Measurements from ENCODE around the gene VPS51.

GRCh38 chr11:65067446-65067845 is 28.6 kb upstream of the VPS51 start:
- TF ChIP-seq BHLHE40 (IDR thresholded peaks at IDR 0.05; ENCODE audit: borderline replicate concordance) (no peak), FOXA1 (IDR thresholded peaks at IDR 0.05) (no peak), NFRKB (IDR thresholded peaks at IDR 0.05) (no peak), CTBP1 (IDR thresholded peaks at IDR 0.05; ENCODE audit: borderline replicate concordance) (no peak), FOXM1 (IDR thresholded peaks at IDR 0.05; ENCODE audit: borderline replicate concordance) (no peak), FOXK2 (IDR thresholded peaks at IDR 0.05) (no peak), TARDBP (IDR thresholded peaks at IDR 0.05) (no peak)

All from HEK293T (cell line).